ENCODE results near the gene GGTLC3. TPM values are rescaled to one million over a fixed set of nuclear protein-coding genes. Genes with fewer than 3 reads are reported as not detected.
"Not testable (repeated sequence)": the region's sequence is repeated elsewhere in the genome, so short reads cannot be mapped to it uniquely, and the experiment has no call there.

GGTLC3 gene
- total RNA-seq (2022) (not detected in 2 replicates), Bru-seq, nascent RNA (not detected), BruChase-seq, experiment 1, labeled RNA remaining after a 6-hour chase (not detected), BruChase-seq, experiment 2, labeled RNA remaining after a 2-hour chase (not detected)
- long read RNA-seq = 0 reads

DNA sequence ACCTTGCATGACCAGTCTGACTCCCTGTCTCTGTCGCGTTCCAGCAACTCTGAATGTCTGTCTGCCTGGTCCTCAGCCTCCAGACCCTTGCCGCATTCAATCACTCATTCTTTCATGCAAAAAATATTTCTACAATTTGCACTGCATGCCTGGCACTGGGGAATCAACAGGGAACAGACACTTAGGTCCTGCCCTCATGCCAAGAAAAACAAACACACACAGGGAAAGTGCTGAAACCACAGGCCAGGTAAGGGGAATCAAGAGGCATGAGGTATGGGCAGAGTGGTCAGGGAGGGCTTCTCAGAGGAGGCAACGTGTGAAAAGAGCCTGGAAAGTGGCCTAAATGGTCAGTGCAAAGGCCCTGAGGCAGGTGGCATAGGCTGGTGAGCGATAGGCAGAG is at the start of gene GGTLC3:
Gene GGTLC3, minus strand, starts transcription at position 101 of the 400 bp plus-strand sequence. CDS start 264 bp downstream, outside the sequence.
- H3K4me3 Mint-ChIP-seq (ENCODE audit: low read depth, unreplicated experiment); H3K9me3 Mint-ChIP-seq (ENCODE audit: low read depth, unreplicated experiment); H3K27ac Mint-ChIP-seq (ENCODE audit: unreplicated experiment); H3K36me3 Mint-ChIP-seq (ENCODE audit: insufficient read depth, unreplicated experiment); intact Hi-C loops (cut with micrococcal nuclease; ENCODE audit: unreplicated experiment); H3K4me1 Mint-ChIP-seq (ENCODE audit: low read depth, unreplicated experiment); DNase-seq; CTCF ChIA-PET; H3K27me3 Mint-ChIP-seq (ENCODE audit: unreplicated experiment); BruUV-seq (replicated peaks): not testable (repeated sequence)

DNA sequence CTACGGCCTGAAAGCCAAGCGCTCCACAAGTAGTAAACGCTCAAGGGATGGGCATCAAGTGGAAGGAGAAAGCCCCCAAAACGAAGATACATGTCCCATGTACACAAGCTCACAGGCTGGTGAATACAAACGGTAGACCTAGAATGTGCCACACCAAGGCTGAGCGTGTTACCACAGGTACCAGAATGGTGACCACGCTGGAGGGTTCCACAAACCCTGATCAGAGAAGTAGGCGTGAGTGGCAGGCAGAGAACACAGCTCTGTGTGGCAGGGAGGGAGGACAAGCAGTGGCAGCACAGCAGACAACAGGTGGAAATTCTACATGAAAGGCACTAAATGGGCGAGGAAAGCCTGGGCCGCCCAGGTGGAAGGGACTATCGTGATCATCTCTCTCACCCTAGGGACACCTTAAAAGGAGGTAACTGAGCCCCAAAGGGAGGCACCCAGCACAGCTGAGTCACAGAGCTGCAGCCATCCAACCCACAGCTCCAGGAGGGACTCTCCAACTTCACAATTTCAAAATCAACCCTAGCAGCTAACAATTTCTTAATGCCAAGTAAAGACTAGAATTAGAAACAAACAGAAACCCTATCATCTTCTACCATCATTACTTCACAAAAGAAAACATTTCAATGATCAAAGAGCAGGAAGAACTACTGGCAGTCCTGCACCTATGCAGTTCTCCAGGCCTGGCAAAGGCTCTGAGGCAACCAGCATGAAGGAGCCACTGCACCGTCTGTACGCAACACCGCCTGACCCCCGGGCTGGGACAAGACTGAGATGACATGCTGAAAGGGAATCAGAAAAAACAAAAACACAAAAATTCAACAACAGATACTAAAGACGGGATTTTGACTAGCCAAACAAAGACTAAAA is 42.4 kb upstream of the GGTLC3 start:
- DNase-seq; H3K4me3 Mint-ChIP-seq (ENCODE audit: low read depth, unreplicated experiment); H3K4me1 Mint-ChIP-seq (ENCODE audit: low read depth, unreplicated experiment); CTCF ChIA-PET; H3K27ac Mint-ChIP-seq (ENCODE audit: unreplicated experiment); BruUV-seq (replicated peaks); H3K36me3 Mint-ChIP-seq (ENCODE audit: insufficient read depth, unreplicated experiment); H3K9me3 Mint-ChIP-seq (ENCODE audit: low read depth, unreplicated experiment); intact Hi-C loops (cut with micrococcal nuclease; ENCODE audit: unreplicated experiment); H3K27me3 Mint-ChIP-seq (ENCODE audit: unreplicated experiment): not testable (repeated sequence)

DNA sequence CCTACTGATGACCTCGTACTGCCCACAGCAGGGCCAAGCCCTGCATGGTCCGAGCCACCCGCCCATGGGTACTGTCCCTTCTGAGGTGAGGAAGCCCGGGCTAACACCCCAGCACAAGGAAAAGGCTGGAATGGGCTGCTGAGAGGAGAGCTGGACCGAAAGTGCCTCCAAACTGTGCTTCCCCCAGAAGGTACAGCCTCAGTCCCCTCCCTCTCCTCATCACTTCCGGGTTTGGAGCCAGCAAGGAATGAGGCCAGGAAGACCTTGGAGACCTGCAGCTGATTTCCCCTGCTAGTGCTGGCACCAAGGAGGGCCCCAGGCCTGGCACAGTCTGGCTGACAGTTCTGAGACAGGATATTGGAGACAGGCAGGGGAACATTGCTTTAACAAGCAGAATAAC is 41.0 kb upstream of the GGTLC3 start:
- H3K9me3 Mint-ChIP-seq (ENCODE audit: low read depth, unreplicated experiment); intact Hi-C loops (cut with micrococcal nuclease; ENCODE audit: unreplicated experiment); H3K36me3 Mint-ChIP-seq (ENCODE audit: insufficient read depth, unreplicated experiment): not testable (repeated sequence)

DNA sequence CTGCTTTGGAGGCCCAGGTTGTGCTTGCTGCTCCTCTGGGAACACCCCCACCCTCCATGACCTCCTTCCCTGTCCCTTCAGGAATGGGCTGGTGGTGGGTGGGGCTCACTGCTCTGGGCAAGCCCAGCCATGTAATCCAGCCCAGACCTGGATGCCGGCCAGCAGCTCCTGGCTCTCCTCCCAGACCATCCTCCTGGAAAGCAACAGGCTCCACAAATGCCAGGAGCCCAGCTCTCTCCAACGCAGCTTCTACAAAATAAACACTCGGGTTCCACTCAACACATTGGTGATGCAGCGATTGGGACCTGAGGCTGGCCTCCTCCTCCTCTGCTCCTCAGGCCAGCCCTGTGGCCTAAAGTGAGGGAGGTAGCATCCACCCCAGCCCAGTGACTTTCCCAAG is 40.6 kb upstream of the GGTLC3 start:
- H3K27me3 Mint-ChIP-seq (ENCODE audit: unreplicated experiment); CTCF ChIA-PET; BruUV-seq (replicated peaks); DNase-seq; H3K36me3 Mint-ChIP-seq (ENCODE audit: insufficient read depth, unreplicated experiment); H3K9me3 Mint-ChIP-seq (ENCODE audit: low read depth, unreplicated experiment); H3K27ac Mint-ChIP-seq (ENCODE audit: unreplicated experiment); intact Hi-C loops (cut with micrococcal nuclease; ENCODE audit: unreplicated experiment); H3K4me3 Mint-ChIP-seq (ENCODE audit: low read depth, unreplicated experiment); H3K4me1 Mint-ChIP-seq (ENCODE audit: low read depth, unreplicated experiment): not testable (repeated sequence)

More for the DNA sequence above, 41.0 kb upstream of the GGTLC3 start:
- DNase-seq; H3K4me3 Mint-ChIP-seq (ENCODE audit: low read depth, unreplicated experiment); H3K4me1 Mint-ChIP-seq (ENCODE audit: low read depth, unreplicated experiment); H3K27me3 Mint-ChIP-seq (ENCODE audit: unreplicated experiment); H3K27ac Mint-ChIP-seq (ENCODE audit: unreplicated experiment); CTCF ChIA-PET; BruUV-seq (replicated peaks): not testable (repeated sequence)

DNA sequence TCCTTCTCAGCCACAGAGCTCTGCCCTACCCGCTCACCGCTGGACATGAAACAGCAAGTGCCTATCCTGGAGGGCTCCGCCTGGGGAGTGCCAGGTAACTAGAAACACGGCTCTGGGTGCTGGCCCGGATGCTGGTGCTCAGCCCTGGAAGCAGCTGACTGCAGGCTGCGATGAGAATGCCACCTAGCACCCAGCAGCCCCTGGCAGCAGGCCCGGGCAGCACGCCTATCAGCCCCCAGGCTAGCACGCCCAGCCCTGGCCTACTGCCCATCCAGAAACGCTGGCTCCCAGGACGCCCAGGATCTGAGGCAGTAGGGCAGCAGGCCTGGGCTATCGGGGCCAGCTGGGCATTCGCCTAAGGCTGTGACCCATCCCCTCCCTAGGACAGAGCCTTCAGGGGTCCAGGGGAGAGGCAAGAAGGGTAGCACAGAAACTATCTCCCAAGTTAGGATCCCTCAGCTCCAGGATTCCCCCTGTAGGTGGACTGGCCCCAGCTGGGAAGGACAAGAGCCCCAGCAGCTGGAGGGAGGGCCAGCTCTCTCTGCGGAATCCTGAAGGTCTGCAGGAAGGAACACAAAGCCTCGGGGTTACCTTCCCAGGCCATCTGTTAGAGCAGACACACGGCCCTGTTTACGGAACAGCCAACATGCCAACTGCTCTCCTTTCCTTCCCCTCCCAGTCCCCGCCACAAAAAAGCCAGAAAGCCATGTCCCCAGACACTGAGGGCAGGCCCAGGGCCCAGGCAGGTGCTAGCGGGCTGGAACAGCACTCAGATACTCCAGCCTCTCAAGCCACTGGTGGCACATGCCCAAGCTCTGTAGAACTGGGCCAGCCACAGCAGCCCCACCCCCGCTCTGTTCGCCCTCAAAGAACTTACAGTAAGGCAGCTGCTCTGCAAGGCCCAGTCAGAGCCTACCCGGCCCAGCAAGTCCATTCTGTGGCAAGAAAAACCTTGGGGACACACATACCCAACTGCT is 36.6 kb upstream of the GGTLC3 start:
- BruUV-seq (replicated peaks); H3K36me3 Mint-ChIP-seq (ENCODE audit: insufficient read depth, unreplicated experiment); H3K4me3 Mint-ChIP-seq (ENCODE audit: low read depth, unreplicated experiment); CTCF ChIA-PET; H3K27me3 Mint-ChIP-seq (ENCODE audit: unreplicated experiment); H3K9me3 Mint-ChIP-seq (ENCODE audit: low read depth, unreplicated experiment); H3K27ac Mint-ChIP-seq (ENCODE audit: unreplicated experiment); H3K4me1 Mint-ChIP-seq (ENCODE audit: low read depth, unreplicated experiment); intact Hi-C loops (cut with micrococcal nuclease; ENCODE audit: unreplicated experiment): not testable (repeated sequence)
- peak; percentile 49 for DNase-seq

DNA sequence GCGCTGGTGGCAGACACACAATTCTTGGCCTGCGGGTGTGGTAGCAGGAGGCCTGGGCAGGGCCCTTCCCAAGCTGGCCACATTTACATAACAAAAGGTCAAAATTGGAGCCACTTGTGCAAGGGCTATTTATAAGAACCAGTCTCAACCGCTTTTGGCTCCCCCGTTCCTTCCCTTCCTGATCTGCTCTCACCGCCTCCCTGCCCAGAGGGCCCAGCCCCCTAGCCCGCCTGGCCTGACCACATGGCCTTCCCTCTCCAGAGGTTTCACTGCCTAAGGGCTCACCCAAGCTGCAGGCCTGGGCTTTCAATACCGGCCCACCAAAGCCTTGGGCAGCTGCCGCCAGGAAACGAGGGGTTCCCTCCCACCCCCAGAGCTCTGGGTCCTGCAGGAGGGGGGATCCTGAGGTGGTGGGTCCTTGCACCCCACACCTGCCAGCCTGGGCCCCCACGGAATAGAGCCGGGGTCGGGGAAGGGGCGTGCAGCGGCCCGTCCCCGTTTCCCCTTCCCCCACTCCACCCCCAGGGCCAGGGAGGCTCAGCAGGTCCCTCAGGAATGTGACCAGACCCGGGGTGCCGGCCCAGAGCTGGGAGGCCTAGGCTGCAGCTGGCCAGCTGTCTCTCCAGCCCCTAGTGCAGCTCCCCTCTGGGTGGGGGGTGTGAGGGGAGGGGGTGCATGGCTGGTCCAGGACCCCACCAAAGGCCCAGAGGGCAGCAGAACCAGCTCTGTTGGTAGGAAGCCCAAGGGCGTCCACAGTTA is 35.1 kb upstream of the GGTLC3 start:
- H3K36me3 Mint-ChIP-seq (ENCODE audit: insufficient read depth, unreplicated experiment); DNase-seq; H3K4me1 Mint-ChIP-seq (ENCODE audit: low read depth, unreplicated experiment); H3K27me3 Mint-ChIP-seq (ENCODE audit: unreplicated experiment); H3K4me3 Mint-ChIP-seq (ENCODE audit: low read depth, unreplicated experiment); H3K9me3 Mint-ChIP-seq (ENCODE audit: low read depth, unreplicated experiment); intact Hi-C loops (cut with micrococcal nuclease; ENCODE audit: unreplicated experiment); CTCF ChIA-PET; BruUV-seq (replicated peaks); H3K27ac Mint-ChIP-seq (ENCODE audit: unreplicated experiment): not testable (repeated sequence)

DNA sequence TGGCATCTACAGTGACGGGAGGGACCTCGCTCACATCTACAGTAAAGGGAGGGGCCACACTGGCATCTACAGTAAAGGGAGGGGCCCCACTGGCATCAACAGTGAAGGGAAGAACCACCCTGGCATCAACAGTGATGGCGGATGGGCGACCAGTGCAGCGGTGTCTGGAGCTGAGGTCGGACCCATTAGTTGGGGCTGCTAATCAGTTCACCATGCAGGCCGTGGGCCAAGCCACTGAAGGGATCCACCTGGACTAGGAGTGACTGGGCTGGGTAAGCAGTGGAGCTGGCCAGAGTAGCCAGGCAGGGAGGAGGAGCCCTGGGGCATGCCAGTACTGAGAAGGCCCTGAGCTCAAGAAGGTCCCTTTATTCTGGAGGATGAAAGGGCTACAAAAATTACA is 33.1 kb upstream of the GGTLC3 start:
- CTCF ChIA-PET; intact Hi-C loops (cut with micrococcal nuclease; ENCODE audit: unreplicated experiment): not testable (repeated sequence)

DNA sequence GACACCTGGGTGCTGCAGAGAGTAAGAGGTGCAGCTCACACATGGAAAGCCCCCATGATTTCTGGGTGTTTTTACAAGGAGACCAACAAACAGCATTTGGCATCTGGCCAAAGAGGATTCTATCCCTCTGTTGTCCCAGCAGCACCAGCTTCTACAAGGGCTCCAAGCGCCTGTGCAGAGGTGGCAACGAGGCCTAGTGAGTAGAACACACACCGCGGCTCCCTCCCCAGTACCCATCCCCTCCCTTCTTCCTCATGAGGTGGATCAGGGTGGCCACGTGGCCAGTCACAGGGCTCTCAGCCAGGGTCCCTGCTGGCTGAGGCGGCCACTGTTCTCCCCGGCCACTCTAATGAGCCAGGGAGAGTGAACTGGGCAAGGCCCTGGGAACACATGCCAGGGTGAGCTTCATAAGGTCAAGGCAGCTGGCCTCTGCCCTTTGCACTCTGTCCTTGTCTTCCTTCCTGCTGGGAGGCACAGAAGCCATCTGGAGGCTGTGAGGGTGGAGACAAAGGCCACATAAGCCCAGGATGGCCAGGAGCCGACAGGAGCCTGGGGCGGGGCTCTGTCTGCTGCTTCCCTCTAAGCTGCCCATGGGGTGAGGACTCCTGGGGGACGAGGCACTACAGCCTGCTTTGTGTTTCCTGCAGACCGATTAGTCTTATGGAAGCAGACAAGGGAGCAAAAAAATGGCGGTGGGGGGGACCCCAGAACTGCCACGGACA is 31.7 kb upstream of the GGTLC3 start:
- BruUV-seq (replicated peaks); H3K27ac Mint-ChIP-seq (ENCODE audit: unreplicated experiment); H3K4me1 Mint-ChIP-seq (ENCODE audit: low read depth, unreplicated experiment); H3K9me3 Mint-ChIP-seq (ENCODE audit: low read depth, unreplicated experiment); H3K4me3 Mint-ChIP-seq (ENCODE audit: low read depth, unreplicated experiment); CTCF ChIA-PET; H3K36me3 Mint-ChIP-seq (ENCODE audit: insufficient read depth, unreplicated experiment); H3K27me3 Mint-ChIP-seq (ENCODE audit: unreplicated experiment); DNase-seq; intact Hi-C loops (cut with micrococcal nuclease; ENCODE audit: unreplicated experiment): not testable (repeated sequence)

More for the DNA sequence above, 33.1 kb upstream of the GGTLC3 start:
- not testable (repeated sequence) for BruUV-seq (replicated peaks); H3K27me3 Mint-ChIP-seq (ENCODE audit: unreplicated experiment); H3K4me3 Mint-ChIP-seq (ENCODE audit: low read depth, unreplicated experiment); H3K9me3 Mint-ChIP-seq (ENCODE audit: low read depth, unreplicated experiment); H3K27ac Mint-ChIP-seq (ENCODE audit: unreplicated experiment); H3K4me1 Mint-ChIP-seq (ENCODE audit: low read depth, unreplicated experiment); H3K36me3 Mint-ChIP-seq (ENCODE audit: insufficient read depth, unreplicated experiment); DNase-seq

DNA sequence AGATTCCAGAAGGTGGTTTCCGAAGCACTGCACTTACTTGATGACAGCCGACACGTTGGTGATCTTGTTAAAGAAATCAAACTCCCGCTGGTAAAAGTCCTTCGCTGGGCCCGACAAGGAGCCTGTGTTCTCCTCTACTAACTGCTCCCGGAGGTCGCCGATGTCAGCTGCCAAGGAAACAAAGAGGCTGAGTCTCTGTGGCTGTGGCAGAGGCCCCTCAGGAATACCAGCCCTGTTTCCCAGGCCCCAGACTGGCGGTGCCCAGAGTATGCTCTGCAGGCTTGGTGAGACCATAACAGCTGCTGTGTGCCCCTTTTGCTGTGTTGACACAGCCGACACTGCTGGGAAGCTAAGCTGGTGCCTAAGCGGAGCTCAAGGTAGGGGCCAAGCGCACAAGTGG is 26.7 kb upstream of the GGTLC3 start:
- DNase-seq; H3K4me3 Mint-ChIP-seq (ENCODE audit: low read depth, unreplicated experiment); H3K4me1 Mint-ChIP-seq (ENCODE audit: low read depth, unreplicated experiment); BruUV-seq (replicated peaks); H3K9me3 Mint-ChIP-seq (ENCODE audit: low read depth, unreplicated experiment); intact Hi-C loops (cut with micrococcal nuclease; ENCODE audit: unreplicated experiment); CTCF ChIA-PET; H3K27ac Mint-ChIP-seq (ENCODE audit: unreplicated experiment); H3K36me3 Mint-ChIP-seq (ENCODE audit: insufficient read depth, unreplicated experiment); H3K27me3 Mint-ChIP-seq (ENCODE audit: unreplicated experiment): not testable (repeated sequence)
